ENCODE data around the gene GPR3.
A peak's percentile ranks its signal among the peaks of the same experiment; 100 is the strongest.
"Not testable (repeated sequence)": the region's sequence is repeated elsewhere in the genome, so short reads cannot be mapped to it uniquely, and the experiment has no call there.

Gene GPR3

GRCh38 chr1:27380766-27381733 is 11.4 kb upstream of the GPR3 start:
- no peak for DNase-seq

GRCh38 chr1:27381969-27382762 is 10.3 kb upstream of the GPR3 start:
- no peak for DNase-seq

DNA sequence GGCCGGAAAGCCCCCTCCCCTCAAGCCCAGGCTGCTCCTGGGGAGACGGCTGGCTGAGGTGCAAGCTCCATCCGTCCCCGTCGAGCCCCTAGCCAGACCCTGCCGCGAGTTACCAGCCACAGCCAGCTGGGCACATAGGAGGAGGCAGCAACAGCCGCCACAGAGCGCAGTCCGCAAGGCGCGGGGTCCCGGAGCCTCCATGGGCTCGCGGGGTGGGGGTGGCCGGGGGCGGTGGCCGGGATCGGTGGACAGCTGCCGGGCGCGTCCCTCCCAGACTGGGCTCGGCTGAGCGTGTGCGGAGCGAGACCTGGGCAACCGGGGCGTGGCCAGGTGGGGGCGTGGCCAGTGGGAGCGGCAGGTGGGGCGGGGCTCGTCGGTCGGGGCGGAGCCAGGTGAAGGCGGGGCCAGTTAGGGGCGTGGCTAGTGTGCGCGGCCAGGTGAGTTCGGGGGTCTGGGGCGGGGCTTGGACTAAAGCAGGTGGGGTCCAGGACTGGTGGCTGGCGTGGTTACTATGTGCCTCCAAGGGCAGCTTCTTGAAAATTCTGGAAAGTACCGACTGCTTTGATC is 9.3 kb upstream of the GPR3 start, which contains the start of gene CD164L2:
CD164L2 (minus strand) TSS at position 295 of the 567 bp plus-strand sequence; CDS start at position 201, 94 bp downstream.
- DNase-seq: peak; percentile 19 to 36

GRCh38 chr1:27383661-27384060 is 8.8 kb upstream of the GPR3 start:
- no peak for DNase-seq

- DNase-seq: not testable (repeated sequence)
These were observed 7.6 kb upstream of the GPR3 start for GRCh38 chr1:27384797-27385196.

DNA sequence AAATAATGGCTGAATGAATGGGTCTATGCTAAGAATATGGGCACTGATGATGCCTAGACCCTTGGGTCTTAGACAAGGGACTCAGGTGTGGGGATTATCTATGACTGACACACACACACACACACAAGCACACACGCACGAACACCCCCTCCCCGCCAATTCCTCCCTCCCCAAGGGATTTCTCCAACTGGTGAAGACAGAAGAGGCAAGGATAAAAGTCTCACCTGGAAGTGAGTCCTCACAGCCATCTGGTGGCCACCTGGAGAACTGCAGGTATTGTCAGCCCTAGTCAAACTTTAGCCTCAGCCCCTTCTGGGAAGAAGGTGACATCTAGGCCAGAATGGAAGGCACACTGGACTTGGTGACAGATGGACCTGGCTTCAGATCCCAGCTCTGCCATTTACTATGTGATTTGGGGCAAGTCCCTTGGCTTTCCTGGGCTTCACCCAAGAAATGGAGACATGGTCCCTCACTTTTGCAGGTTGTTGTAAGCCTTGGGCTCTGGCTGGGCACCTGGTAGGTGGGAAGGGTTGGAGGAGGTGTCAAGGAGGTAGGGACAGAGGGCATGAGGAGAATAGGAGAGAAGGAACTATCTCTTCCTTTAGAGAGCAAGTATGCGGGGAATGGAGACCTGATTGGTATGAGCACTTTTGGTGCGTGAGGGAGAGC is 4.0 kb upstream of the GPR3 start:
- peak; percentile 62 to 72 for DNase-seq

- DNase-seq: peak in 1 of 2 experiments; percentile 25
These were observed 819 bp upstream of the GPR3 start for GRCh38 chr1:27391511-27392095.

DNA sequence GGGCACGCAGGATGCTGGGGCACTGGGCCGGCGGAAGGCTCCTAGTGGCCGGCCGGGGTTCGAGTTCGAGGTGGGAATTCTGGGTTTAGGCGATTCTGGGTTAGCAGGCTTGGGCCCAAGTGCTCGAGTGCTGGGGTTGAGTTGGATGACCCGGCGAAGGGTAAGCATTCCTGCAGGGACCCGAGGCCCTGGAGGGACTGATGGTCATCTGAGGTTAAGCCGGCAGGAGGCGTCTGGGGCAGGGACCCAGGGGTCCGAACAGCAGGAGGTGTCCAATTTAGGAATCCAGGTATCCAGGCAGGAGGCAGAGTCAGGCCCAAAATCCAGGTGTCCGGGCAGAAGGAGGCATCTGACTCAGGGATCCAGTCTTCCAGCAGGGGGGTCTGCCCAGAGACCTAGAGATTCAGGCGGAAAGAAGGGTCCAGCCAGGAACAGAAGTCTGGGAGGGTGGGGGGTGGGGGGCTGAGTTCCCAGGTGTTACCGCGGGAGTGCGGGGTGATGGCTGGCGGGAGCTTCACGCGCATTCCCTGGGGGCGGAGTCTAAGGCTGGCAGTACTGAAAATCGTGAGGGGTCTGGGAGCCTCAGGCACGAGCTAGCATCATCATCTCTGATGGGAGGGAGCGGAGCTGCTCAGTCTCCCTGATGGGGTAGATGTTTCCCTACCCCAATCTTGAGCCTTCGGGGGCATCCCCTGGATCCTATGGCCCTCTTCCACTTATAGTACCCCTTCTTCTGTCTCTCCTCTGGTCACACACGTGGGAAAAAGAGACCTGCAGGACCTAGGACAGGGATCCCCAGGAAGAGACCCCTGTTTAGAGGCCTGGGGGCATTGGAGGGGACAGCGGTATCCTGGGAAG is 585 bp downstream of the GPR3 start:
- DNase-seq: no peak

DNA sequence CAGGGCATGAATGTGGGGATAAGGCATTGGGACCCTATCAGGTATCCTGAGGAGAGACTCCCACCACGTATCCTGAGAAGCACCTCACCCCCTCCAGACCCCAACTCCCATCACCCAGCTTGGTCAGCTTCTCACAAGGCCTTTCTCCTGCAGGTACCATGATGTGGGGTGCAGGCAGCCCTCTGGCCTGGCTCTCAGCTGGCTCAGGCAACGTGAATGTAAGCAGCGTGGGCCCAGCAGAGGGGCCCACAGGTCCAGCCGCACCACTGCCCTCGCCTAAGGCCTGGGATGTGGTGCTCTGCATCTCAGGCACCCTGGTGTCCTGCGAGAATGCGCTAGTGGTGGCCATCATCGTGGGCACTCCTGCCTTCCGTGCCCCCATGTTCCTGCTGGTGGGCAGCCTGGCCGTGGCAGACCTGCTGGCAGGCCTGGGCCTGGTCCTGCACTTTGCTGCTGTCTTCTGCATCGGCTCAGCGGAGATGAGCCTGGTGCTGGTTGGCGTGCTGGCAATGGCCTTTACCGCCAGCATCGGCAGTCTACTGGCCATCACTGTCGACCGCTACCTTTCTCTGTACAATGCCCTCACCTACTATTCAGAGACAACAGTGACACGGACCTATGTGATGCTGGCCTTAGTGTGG is 1.3 kb downstream of the GPR3 start:
- DNase-seq: no peak

GRCh38 chr1:27394282-27394658 is 1.8 kb downstream of the GPR3 start:
- DNase-seq: no peak

- no peak for DNase-seq
These were observed 2.5 kb downstream of the GPR3 start for GRCh38 chr1:27394925-27395324.

DNA sequence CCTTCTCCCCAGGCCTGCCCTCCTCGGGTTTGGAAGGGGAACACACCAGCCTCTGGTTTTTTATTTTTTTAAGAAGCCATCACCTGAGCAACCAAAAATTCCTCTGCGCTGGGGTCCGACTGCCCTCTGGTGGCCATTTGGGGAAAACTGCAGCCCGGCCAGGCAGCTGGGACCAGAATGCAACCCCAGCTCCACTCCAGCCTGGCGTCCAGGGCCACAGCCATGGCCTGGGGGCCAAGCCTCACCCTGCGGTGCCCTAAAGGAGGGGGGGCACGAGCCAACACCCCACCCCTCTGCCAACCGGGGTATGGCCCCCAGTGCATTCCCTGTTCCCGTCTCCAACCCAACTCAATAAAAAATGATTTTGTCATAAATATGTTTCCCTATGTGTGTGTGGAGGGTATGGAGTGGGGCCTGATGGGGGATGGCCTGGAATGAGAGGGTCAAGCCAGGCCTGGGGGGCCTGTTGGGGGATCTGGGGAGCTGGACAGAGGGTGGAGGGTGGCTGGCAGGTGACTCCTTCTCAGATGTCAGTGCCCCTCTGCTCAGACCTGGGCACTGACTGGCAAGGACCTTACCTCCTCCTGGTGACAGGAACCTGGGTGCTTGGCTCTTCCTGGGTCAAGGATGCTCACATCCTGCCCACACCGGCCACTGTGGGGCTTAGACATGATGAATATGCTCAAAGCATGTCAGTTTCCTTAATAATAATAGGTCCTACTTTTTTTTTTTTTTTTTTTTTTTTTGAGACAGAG is 3.2 kb downstream of the GPR3 start:
- DNase-seq: peak; percentile 67 to 72

- no peak for DNase-seq
These were observed 4.7 kb downstream of the GPR3 start for GRCh38 chr1:27397110-27397509.

GRCh38 chr1:27397749-27398148 is 5.3 kb downstream of the GPR3 start:
- DNase-seq: no peak

DNA sequence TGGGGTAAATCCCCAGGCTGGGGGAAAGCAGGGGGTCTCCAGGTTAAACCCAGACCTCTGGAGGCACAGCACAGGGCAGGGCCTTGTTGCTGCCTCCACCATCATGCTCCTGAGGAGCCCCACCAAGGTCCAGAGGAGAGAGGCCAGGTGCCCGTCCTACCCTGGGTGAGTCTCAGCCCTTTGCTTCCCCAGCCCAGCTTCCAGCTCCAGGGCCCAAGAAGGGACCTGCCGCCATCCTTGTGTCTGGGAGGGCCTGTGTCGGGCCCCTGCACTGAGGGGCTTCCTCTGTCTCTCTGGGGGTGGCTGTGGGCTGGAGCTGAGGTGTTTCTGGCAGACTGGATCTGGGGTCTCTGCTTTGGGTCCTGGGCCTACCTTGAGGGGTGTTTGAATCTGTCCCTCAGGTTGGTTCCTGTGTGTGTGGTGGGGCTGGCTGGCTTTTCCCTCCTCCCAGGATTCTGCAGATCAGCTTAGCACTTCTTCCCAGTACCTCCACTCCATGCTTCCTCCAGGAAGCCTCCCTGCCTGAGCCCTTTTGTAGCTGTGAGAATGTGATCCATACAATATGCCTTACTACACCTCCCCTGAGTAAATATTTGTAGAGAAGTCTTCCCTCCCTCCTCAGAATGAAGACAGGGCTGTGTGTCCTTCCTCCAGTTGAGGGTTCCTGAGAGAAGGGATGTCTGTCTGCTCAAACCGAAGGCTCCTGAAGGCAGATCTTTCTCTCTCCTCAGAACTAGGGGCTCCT is 6.2 kb downstream of the GPR3 start:
- DNase-seq: no peak

- no peak for DNase-seq
These were observed 7.0 kb downstream of the GPR3 start for GRCh38 chr1:27399251-27400025.

DNA sequence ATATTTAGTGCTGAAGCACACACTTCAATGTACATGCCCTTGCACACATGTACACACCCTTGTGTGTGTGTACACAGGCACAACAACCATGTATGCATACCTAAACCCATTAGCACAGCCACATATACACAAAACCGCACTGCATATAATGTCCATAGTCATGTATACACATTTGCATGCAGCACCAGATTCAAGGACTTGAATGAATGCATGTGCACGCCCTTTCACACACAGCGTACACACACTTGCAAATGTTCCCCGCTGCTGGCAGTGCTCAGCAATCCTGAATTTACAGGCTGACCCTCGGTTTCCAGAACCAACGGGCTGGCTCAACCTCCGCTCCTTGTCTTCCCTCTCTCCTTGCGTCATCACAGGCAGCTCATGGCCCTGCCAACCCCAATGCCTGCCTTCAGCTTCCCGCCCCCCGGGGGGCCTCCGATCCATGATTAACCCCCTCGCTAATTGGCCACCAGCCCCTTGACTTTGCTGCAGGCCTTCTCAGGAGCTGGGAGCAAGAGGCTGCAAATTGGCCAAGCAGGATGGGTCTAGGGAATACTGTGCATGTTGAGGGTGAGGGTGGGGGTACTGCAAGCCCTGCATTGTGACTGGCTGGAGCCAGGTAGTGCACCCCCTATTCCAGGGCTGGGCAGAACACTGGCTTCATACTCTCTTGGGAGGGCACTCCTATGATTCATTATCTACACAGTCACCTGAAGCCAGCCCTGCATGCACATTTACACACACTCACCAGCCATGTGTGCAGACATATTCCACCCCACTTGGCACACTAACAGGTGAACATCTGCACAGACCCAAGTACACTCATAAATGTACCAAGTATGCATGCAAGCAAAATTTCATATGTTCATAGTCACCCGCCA is 7.9 kb downstream of the GPR3 start:
- DNase-seq: no peak

DNA sequence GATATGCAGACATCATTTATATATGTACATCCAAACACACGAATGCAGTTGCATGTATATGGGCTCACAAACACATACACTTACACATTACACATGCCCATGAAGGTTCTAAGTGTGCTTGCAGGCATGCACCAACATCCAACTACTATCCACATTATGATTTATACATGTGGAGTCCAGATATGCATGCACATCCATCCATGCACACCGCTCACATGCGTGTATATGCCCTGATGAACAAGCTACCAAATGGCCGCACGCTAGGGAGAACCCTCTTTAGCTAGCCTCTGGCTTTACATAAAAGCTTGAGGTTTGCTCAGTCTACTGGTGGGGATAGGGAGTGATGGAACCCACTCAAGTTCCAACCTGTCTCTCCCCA is 8.5 kb downstream of the GPR3 start:
- DNase-seq: no peak

All from stimulated activated CD4-positive, alpha-beta T cell treated with anti-CD3 and anti-CD28 coated beads, Interleukin-4, amount 100 ng/mL, for 4 hours (primary cell).